Stimulated activated CD8-positive, alpha-beta memory T cell treated with anti-CD3 and anti-CD28 coated beads, Interleukin-12 subunit alpha, Interleukin-12 subunit beta, amount 100 ng/mL, for 4 hours (primary cell): ENCODE measurements around the gene SRD5A1.

ENCODE experiments used
- DNase-seq: peaks from one replicate; pipeline ENCODE4 v3.0.0-alpha.2; 2020; ENCODE audit warnings: low read depth

Gene SRD5A1

GRCh38 chr5:6713274-6714225, 80.3 kb downstream of the SRD5A1 start, which contains the start of gene TENT4A:
TENT4A (plus strand) TSS chr5:6713432; CDS start chr5:6713984, 552 bp downstream.
- DNase-seq: no peak

- DNase-seq: peak; percentile 31
Observed at GRCh38 chr5:6714226-6715041, 81.2 kb downstream of the SRD5A1 start.

DNA sequence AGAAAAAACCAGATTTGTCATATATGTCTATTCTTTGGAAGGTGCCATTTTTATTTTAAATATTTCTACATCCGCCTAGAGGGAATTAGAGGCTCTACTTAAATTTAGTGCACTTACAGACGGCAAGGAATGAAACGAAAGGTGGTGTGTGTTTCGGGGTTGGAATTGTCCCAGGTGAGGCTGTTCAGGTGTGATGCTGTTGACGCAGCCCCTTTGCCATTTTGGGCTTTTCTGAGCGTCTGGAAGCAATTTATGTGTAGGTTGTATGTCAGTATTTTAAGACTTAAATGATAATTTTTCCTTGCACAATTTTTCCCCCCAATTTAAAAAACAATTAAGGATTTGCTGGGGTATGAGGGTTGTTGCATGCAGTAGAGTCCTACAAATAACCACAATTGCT, 82.0 kb downstream of the SRD5A1 start:
- no peak for DNase-seq

GRCh38 chr5:6715758-6716628, 82.8 kb downstream of the SRD5A1 start:
- DNase-seq: no peak

- no peak for DNase-seq
Observed at GRCh38 chr5:6716629-6717149, 83.4 kb downstream of the SRD5A1 start.

DNA sequence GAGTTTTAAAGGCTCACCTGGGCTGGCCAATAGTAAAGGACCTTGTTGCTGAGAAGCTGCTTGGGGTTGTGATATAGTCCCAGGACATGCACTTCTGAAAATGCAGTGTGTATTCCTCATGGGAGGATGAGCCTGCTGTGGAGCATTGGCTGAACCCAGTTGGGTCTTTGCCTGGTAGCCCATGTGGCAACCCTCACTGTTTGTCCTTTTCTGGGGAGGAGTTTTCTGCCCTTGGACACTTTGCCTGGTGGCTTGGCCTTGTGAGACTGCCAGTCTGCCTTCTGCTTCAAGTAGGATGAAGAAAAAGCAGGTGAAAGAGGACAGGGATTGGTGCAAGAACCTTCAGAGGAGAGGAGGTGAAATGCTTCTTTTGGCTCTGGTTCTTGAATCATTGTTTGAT, 84.0 kb downstream of the SRD5A1 start:
- DNase-seq: no peak

DNA sequence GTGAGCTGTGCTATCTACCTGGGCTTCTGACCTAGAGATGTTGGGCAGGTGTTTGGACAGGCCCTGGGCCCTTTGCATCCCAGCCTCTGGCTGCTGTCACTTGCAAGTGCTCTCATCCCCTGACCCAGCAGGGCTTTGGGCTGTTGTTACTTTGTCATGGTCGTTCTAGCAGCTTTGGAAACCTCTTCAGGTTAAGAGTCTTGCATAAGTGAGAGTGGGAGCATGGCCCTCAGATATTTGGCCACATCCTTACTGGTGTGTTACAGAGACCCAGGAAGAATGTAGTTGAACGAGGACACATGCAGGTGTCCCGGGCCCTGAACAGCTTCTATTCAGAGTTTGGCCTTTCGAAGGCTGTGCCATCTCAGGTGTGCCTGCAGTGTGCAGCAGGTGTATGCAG, 84.4 kb downstream of the SRD5A1 start:
- DNase-seq: no peak

DNA sequence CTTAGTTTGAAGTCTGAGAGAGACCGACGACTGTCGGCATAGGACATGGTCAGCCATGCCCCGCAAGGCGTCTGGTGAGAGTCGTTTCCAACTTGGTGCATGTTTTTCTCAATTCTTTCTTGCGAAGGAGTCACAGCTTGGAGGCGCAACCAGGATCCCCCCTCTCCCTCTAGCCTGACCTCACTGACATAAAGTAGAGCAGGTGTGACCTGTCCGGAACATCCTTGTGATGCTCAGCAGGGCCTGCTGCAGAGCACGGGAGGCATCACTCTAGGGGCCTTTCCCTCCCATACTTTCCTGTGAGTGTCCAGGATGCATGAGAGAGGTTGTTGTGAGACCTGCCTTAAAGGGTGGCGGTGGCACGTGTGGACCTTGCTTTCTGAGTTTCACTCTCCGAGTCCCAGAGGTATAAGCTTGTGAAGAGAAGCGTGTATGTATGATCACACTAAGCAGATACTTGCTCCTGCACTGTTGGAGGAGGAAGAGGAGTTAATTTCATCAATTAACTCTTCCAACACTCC, 85.0 kb downstream of the SRD5A1 start:
- DNase-seq: no peak

DNA sequence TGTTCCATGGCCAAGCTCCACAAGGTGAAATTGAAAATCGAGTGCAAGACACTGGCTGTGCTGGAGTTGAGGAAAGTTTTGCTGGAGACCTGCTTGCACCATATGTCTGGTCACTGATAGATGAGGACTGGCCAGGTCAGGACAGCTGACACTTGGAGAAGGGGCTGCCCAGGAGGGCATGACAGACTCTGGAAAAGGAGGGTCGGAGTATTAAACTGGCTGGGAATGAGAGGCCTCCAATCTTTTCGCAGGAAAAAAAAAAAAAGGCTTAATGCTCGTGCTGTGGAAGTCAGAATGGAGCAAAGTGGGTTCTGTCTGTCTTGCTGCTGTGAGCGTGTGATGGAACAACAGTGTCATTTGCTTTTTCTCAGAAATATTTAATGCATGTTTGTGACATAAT, 85.5 kb downstream of the SRD5A1 start:
- no peak for DNase-seq

DNA sequence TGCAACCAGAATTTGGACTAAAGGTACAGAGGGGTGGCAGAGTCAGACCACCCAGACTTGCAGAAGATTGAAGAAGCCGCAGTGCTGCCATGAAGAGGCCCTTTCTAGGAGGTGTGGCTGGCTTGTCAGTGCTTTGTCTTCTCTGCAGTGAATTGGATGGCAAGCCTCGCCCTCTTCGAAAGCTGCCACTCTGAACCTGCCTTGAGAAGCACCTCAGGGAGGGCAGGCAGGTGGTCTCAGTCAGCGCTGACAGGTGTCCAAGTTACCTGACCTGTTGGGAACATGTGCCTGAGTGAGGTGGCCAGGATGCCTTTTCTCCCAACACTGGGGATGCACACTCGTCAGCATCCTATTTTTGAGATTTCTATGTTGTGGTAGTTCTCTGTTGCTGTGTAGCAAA, 86.2 kb downstream of the SRD5A1 start:
- no peak for DNase-seq

- no peak for DNase-seq
Observed at GRCh38 chr5:6719896-6720560, 86.8 kb downstream of the SRD5A1 start.

GRCh38 chr5:6720561-6720921, 87.3 kb downstream of the SRD5A1 start:
- DNase-seq: no peak

DNA sequence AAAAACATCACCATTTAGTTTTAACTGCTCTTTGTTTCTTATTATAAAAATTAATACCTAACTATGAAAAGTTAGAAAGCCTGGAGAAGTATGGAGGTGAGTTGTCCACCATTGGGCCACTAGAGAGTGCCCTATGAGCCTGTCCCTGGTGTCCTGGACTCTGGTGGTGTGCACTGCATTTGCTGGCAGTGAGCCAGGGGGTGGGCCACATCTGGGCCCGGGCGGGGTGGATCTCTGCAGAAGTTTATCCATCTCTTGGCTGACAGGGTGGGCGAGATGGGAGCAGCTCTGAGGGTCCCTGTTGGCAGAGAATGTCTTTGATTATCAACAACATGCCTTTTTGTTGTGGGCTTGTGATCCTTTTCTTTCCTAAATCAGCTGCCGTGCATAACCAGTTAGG, 88.2 kb downstream of the SRD5A1 start:
- DNase-seq: no peak

DNA sequence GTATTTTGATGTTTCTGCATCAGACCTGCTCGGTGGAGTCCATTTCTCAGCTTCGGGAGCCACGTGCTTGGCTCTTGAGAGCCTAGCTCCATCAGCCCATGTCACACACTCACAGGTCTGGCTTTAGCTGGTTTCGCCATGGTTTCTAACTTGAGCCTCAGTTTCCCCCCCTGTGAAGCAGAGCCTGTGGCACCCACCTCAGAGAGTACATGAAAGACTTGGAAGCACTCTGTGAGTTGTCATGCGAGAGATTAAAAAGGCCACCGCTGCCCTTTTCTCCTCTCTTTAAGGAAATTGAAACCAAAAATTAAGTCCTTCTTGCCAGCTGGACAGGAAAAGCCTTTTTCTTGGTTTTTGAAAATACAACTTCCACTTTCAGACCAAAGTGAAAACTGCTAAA, 88.8 kb downstream of the SRD5A1 start:
- DNase-seq: no peak

DNA sequence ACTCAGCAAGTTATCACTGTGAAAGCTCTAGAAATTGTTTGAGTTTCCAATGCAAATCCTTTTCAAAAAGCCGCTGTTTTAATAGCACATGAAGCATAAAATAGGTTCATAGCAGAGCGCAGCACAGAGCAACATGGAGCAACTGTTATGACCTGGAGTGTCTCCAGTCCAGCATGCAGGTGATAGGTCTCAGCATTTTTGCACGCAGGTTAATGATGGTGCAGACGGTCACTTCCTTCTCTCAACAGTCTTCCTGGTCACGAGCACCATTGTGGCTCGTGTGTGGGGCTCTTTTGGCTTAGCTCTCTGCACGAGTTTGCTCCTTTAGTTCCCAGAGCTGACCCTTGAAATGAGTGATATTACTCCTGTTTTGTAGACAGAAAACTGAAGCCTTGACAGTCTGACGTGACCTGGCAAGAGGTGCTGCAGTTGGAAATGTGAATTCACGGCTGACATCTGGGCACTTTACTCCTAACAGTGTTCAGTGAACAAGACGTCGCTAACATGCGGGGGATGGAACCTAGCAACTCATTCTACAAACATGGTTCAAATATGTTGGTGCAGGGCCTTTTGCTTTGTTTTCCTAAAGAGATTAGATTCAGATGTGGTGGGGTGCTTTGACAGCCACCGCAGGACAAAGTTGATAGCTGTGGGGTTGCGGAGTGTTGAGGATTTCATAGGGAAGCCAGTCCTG, 90.0 kb downstream of the SRD5A1 start:
- DNase-seq: no peak

DNA sequence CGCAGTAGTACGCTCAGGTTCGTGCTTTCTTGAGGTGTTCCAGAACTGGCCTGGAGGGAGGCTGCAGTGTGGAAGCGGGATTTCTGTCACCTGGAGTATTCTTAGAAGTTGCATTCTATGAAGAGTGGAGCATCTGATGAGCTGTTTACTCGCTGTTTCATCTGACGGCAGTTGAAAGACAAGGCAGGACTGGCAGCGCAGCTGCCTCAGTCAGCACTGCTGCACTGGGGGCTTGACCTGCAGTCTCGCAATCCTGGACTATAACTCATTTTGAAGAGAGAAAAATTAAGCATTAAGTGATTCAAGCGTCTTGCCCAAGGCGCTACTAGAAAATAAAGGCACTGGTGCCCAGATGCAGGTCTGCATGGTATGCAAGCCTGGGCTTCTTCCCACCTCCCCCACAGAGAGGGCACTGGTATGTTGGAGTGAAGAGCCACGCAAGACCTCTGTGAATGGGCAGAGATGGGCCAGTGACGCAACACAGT, 90.6 kb downstream of the SRD5A1 start:
- no peak for DNase-seq
